ENCODE results near the gene RBM47.
"Not testable (repeated sequence)": the region's sequence is repeated elsewhere in the genome, so short reads cannot be mapped to it uniquely, and the experiment has no call there.

Gene RBM47

GRCh38 chr4:40548256-40548655 lies 81.4 kb downstream of the RBM47 start:
- TF ChIP-seq ELF4 (IDR thresholded peaks at IDR 0.05) (no peak), NFRKB (IDR thresholded peaks at IDR 0.05) (no peak), PKNOX1 (IDR thresholded peaks at IDR 0.05) (no peak), LEF1 (IDR thresholded peaks at IDR 0.05; ENCODE audit: borderline replicate concordance) (no peak), FOXM1 (IDR thresholded peaks at IDR 0.05; ENCODE audit: borderline replicate concordance) (no peak), ZNF384 (IDR thresholded peaks at IDR 0.05) (no peak), CTBP1 (IDR thresholded peaks at IDR 0.05; ENCODE audit: borderline replicate concordance) (no peak), TARDBP (IDR thresholded peaks at IDR 0.05) (no peak), SUZ12 (IDR thresholded peaks at IDR 0.05) (no peak), BHLHE40 (IDR thresholded peaks at IDR 0.05; ENCODE audit: borderline replicate concordance) (no peak), SP1 (IDR thresholded peaks at IDR 0.05) (no peak), FOXK2 (IDR thresholded peaks at IDR 0.05) (no peak), L3MBTL2 (conservative IDR thresholded peaks at IDR 0.05) (no peak), HDGF (IDR thresholded peaks at IDR 0.05; ENCODE audit: borderline replicate concordance) (no peak), ARNT (IDR thresholded peaks at IDR 0.05) (no peak)
- ChIA-PET CTCF (no interaction called here), POLR2A (no interaction called here)
- DNase-seq (ENCODE audit: extremely low spot score), result no peak

DNA sequence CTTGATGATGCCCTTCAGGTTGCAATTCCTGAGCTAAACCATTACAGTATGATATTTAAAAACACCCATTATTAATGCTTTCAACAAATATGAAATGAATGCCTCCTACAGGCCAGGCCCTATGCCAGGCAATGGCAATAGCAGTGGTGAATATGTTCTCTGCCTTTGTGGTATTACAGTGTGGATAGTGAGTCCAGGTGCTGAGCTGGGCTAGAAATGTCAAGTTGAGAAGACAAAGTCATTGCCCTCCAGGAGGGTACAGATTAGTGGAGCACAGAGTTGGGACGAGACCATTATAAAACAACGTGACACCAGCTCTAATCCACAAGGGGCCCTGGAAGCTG lies 81.9 kb downstream of the RBM47 start:
- ChIA-PET POLR2A (no interaction called here), CTCF (no interaction called here)

GRCh38 chr4:40546969-40547788 lies 82.5 kb downstream of the RBM47 start:
- no peak for DNase-seq (ENCODE audit: extremely low spot score)
- ChIA-PET CTCF (interaction anchor here (0.6 kb wide), 1 partner anchor 25 kb away, joined by 4 read pairs; no protein-coding TSS in a partner anchor), POLR2A (no interaction called here)
- TF ChIP-seq TARDBP (IDR thresholded peaks at IDR 0.05), result no peak

More for the DNA sequence above, 81.9 kb downstream of the RBM47 start:
- no peak for TF ChIP-seq SUZ12 (IDR thresholded peaks at IDR 0.05)
- TF ChIP-seq ZNF384 (IDR thresholded peaks at IDR 0.05), result no peak
- no peak for TF ChIP-seq FOXA1 (IDR thresholded peaks at IDR 0.05)
- TF ChIP-seq SP1 (IDR thresholded peaks at IDR 0.05), result no peak
- DNase-seq (ENCODE audit: extremely low spot score), result no peak

- POLR2A ChIA-PET, result no interaction called here
- TF ChIP-seq PKNOX1 (IDR thresholded peaks at IDR 0.05) (no peak), HDGF (IDR thresholded peaks at IDR 0.05; ENCODE audit: borderline replicate concordance) (no peak), BHLHE40 (IDR thresholded peaks at IDR 0.05; ENCODE audit: borderline replicate concordance) (no peak), NFRKB (IDR thresholded peaks at IDR 0.05) (no peak), SP1 (IDR thresholded peaks at IDR 0.05) (no peak), FOXA1 (IDR thresholded peaks at IDR 0.05) (no peak), ZNF384 (IDR thresholded peaks at IDR 0.05) (no peak), LEF1 (IDR thresholded peaks at IDR 0.05; ENCODE audit: borderline replicate concordance) (no peak)
- no peak for DNase-seq (ENCODE audit: extremely low spot score)
- CTCF ChIA-PET, result interaction anchor here (0.6 kb wide), 1 partner anchor 24 kb away, joined by 4 read pairs; no protein-coding TSS in a partner anchor
Observed at GRCh38 chr4:40546506-40546905, 83.2 kb downstream of the RBM47 start.

- POLR2A ChIA-PET; DNase-seq (ENCODE audit: extremely low spot score): not testable (repeated sequence)
- CTCF ChIA-PET, result interaction anchor here (0.6 kb wide), 1 partner anchor 247 kb away, joined by 3 read pairs; no protein-coding TSS in a partner anchor
Observed at GRCh38 chr4:40545487-40545886, 84.2 kb downstream of the RBM47 start.

DNA sequence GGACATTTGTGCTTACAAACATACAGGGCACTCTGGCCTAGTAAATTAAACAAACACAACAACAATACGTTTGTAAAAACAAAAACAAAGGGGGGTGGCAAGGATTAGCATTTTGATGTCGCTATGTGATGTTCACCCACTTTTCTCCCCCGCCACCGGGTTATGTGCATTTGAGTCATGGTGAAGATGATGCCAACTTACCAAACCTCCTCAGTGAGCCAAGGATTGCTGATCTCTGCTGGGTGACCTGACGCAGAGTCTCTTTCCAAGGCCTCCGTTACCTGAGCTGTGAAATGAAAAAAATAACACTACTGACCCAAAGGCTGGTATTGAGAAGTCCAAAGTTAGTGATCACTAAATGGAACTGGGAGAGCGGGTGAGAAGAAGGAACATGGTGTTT lies 85.4 kb downstream of the RBM47 start:
- no peak for DNase-seq (ENCODE audit: extremely low spot score)
- TF ChIP-seq HDGF (IDR thresholded peaks at IDR 0.05; ENCODE audit: borderline replicate concordance) (no peak), LEF1 (IDR thresholded peaks at IDR 0.05; ENCODE audit: borderline replicate concordance) (no peak), FOXK2 (IDR thresholded peaks at IDR 0.05) (no peak), FOXM1 (IDR thresholded peaks at IDR 0.05; ENCODE audit: borderline replicate concordance) (no peak), L3MBTL2 (conservative IDR thresholded peaks at IDR 0.05) (no peak), BHLHE40 (IDR thresholded peaks at IDR 0.05; ENCODE audit: borderline replicate concordance) (no peak), SUZ12 (IDR thresholded peaks at IDR 0.05) (no peak), PKNOX1 (IDR thresholded peaks at IDR 0.05) (no peak), CTBP1 (IDR thresholded peaks at IDR 0.05; ENCODE audit: borderline replicate concordance) (no peak), ELF4 (IDR thresholded peaks at IDR 0.05) (no peak), FOXA1 (IDR thresholded peaks at IDR 0.05) (no peak), SP1 (IDR thresholded peaks at IDR 0.05) (no peak), TARDBP (IDR thresholded peaks at IDR 0.05) (no peak), ARNT (IDR thresholded peaks at IDR 0.05) (no peak), NFRKB (IDR thresholded peaks at IDR 0.05) (no peak), ZNF384 (IDR thresholded peaks at IDR 0.05) (no peak)
- ChIA-PET POLR2A (no interaction called here), CTCF (no interaction called here)

- POLR2A ChIA-PET, result no interaction called here
- DNase-seq (ENCODE audit: extremely low spot score), result no peak
- no peak for TF ChIP-seq SP1 (IDR thresholded peaks at IDR 0.05)
- CTCF ChIA-PET, result no interaction called here
Observed at GRCh38 chr4:40540800-40541199, 88.9 kb downstream of the RBM47 start.
